Measurements from ENCODE around the gene RTP2. TPM values are rescaled to one million over a fixed set of nuclear protein-coding genes. Genes with fewer than 3 reads are reported as not detected.

RTP2 gene
- total and polyA plus RNA-seq, 9 of the 15 experiments (the other 6 are each of a cell fraction or from before 2014, with no cell fraction given): not detected

DNA sequence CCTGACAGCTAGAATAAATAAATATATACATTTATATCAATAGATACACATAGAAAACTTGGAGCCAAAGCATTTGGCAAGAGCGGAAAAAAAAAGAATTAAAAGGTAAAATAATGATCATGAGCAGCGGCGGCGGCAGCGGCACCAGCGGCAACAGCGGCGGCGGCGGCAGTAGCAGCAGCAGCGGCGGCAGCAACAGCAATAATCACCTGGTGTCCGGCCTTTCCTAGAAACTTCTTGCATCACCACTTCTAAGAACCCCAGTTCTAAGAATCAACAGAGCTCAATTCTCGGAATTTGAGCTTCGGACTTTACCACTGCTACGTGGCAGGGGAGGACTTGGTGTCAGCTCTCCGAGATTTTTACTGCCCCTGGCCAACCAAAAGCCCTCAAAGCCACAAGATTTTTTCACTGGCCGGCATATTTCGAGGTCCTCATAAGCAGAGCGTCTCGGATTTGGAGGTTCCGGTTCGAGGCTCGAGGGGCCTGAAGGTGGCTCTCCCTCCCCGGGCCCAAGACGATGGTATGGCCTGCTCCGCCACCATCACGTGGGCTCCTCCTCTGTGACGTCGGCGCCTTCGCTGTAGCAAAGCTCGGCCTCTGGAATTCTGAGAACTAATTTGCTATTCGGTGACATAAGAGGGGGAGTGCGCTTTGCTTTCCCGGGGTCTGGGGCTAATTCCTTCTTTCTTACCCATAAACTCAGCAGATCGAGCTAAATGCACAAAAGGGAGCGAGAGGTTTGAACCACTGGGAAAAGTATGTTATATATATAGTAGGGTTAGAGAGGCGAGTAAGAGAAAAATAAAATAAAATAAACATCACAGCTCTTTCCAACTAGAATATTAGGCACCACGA lies 43.1 kb upstream of the RTP2 start, which contains the start of gene BCL6 (continued):
- TF ChIP-seq, protein P1, sequence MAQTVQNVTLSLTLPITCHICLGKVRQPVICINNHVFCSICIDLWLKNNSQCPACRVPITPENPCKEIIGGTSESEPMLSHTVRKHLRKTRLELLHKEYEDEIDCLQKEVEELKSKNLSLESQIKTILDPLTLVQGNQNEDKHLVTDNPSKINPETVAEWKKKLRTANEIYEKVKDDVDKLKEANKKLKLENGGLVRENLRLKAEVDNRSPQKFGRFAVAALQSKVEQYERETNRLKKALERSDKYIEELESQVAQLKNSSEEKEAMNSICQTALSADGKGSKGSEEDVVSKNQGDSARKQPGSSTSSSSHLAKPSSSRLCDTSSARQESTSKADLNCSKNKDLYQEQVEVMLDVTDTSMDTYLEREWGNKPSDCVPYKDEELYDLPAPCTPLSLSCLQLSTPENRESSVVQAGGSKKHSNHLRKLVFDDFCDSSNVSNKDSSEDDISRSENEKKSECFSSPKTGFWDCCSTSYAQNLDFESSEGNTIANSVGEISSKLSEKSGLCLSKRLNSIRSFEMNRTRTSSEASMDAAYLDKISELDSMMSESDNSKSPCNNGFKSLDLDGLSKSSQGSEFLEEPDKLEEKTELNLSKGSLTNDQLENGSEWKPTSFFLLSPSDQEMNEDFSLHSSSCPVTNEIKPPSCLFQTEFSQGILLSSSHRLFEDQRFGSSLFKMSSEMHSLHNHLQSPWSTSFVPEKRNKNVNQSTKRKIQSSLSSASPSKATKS (CRISPR knock-in tag; IDR thresholded peaks at IDR 0.05): 0 out of 2 replicates have a peak, but pooled peaks have one; percentile 66
- 0 out of 2 replicates have a peak, but pooled peaks have one; percentile 0 for TF ChIP-seq ZNF696 (CRISPR knock-in tag; conservative IDR thresholded peaks at IDR 0.05)
- TF ChIP-seq PHTF2 (CRISPR knock-in tag; IDR thresholded peaks at IDR 0.05): 0 out of 2 replicates have a peak, but pooled peaks have one; percentile 55
- TF ChIP-seq, protein P2, sequence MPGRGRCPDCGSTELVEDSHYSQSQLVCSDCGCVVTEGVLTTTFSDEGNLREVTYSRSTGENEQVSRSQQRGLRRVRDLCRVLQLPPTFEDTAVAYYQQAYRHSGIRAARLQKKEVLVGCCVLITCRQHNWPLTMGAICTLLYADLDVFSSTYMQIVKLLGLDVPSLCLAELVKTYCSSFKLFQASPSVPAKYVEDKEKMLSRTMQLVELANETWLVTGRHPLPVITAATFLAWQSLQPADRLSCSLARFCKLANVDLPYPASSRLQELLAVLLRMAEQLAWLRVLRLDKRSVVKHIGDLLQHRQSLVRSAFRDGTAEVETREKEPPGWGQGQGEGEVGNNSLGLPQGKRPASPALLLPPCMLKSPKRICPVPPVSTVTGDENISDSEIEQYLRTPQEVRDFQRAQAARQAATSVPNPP (IDR thresholded peaks at IDR 0.05; ENCODE audit: borderline replicate concordance, insufficient read depth, insufficient read length): no peak
- TF ChIP-seq, protein P3, sequence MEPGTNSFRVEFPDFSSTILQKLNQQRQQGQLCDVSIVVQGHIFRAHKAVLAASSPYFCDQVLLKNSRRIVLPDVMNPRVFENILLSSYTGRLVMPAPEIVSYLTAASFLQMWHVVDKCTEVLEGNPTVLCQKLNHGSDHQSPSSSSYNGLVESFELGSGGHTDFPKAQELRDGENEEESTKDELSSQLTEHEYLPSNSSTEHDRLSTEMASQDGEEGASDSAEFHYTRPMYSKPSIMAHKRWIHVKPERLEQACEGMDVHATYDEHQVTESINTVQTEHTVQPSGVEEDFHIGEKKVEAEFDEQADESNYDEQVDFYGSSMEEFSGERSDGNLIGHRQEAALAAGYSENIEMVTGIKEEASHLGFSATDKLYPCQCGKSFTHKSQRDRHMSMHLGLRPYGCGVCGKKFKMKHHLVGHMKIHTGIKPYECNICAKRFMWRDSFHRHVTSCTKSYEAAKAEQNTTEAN (CRISPR knock-in tag; IDR thresholded peaks at IDR 0.05): no peak
- peak; percentile 87 for TF ChIP-seq HDAC3 (IDR thresholded peaks at IDR 0.05; ENCODE audit: borderline replicate concordance, partially characterized antibody)
- TF ChIP-seq MBD2 (IDR thresholded peaks at IDR 0.05; ENCODE audit: borderline replicate concordance, low read depth): peak; percentile 91
- TF ChIP-seq RBM39 (optimal IDR thresholded peaks at IDR 0.05; ENCODE audit: low read depth, low read length): no peak
- 0 out of 2 replicates have a peak, but pooled peaks have one; percentile 37 for TF ChIP-seq GABPB2 (CRISPR knock-in tag; conservative IDR thresholded peaks at IDR 0.05)
- TF ChIP-seq POLR2B (IDR thresholded peaks at IDR 0.05; ENCODE audit: low read depth, partially characterized antibody): peak; percentile 85
- TF ChIP-seq, protein P4, sequence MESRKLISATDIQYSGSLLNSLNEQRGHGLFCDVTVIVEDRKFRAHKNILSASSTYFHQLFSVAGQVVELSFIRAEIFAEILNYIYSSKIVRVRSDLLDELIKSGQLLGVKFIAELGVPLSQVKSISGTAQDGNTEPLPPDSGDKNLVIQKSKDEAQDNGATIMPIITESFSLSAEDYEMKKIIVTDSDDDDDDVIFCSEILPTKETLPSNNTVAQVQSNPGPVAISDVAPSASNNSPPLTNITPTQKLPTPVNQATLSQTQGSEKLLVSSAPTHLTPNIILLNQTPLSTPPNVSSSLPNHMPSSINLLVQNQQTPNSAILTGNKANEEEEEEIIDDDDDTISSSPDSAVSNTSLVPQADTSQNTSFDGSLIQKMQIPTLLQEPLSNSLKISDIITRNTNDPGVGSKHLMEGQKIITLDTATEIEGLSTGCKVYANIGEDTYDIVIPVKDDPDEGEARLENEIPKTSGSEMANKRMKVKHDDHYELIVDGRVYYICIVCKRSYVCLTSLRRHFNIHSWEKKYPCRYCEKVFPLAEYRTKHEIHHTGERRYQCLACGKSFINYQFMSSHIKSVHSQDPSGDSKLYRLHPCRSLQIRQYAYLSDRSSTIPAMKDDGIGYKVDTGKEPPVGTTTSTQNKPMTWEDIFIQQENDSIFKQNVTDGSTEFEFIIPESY (CRISPR knock-in tag; IDR thresholded peaks at IDR 0.05): no peak; the same call in none of the 2 replicates
- peak; percentile 83; the same call in 1 of the 2 replicates for TF ChIP-seq POLR2AphosphoS2 (IDR thresholded peaks at IDR 0.05; ENCODE audit: low read length)
- no peak; the same call in 1 of the 2 replicates for TF ChIP-seq GABPA (tag; conservative IDR thresholded peaks at IDR 0.05; ENCODE audit: low read depth)
- no peak for TF ChIP-seq ZNF75A (CRISPR knock-in tag; IDR thresholded peaks at IDR 0.05)
- TF ChIP-seq ATF7 (IDR thresholded peaks at IDR 0.05): peak; percentile 100
- peak; percentile 57 to 69 for TF ChIP-seq SIX5 (IDR thresholded peaks at IDR 0.05; ENCODE audit: borderline replicate concordance in 1 of 2, insufficient read depth in 1 of 2, low read depth in 1 of 2, low read length in 2 of 2)
- TF ChIP-seq ZNF766 (CRISPR knock-in tag; conservative IDR thresholded peaks at IDR 0.05): 0 out of 2 replicates have a peak, but pooled peaks have one; percentile 35
- TF ChIP-seq FOSL1 (tag; conservative IDR thresholded peaks at IDR 0.05): peak; percentile 84
- peak; percentile 59 for TF ChIP-seq ETV1 (tag; conservative IDR thresholded peaks at IDR 0.05; ENCODE audit: low read depth)
- no peak for TF ChIP-seq ZNF212 (CRISPR knock-in tag; IDR thresholded peaks at IDR 0.05)

All from K562 (cell line).